Panc1 (cell line): ENCODE data around the gene SPARC. TPM values are rescaled to one million over a fixed set of nuclear protein-coding genes. Genes with fewer than 3 reads are reported as not detected.

Experiments
- ATAC-seq: fragments of 200-7000 bp; cut with Tn5 transposase; 2 replicates; pipeline ENCODE4 v1.9.1; 2020; ENCODE audit warnings: mild to moderate bottlenecking, moderate library complexity
- BruUV-seq: library from RNA; stranded (reverse); fragments of 400-500 nt; replicated peaks from 2 replicates; lab custom pipeline; 2021; lab: Mats Ljungman, UMichigan
- CTCF ChIA-PET: fragments of 300-600 bp; sonication (Branson Sonifier 250); formaldehyde crosslinking; loops from one replicate; lab custom pipeline; 2022; ENCODE audit warnings: antibody characterized with exemption; lab: Charles Lee
- POLR2A ChIA-PET: fragments of 300-600 bp; sonication (Branson Sonifier 250); formaldehyde crosslinking; loops from one replicate; lab custom pipeline; 2022; ENCODE audit warnings: antibody characterized with exemption; lab: Charles Lee
- DNase-seq: peaks from one replicate; pipeline ENCODE4 v3.0.0-alpha.2; 2010; ENCODE audit warnings: low read depth, low spot score
- H3K27ac ChIP-seq: 2 replicates; pipeline ENCODE4 v1.5.1; 2011; ENCODE audit warnings: mild to moderate bottlenecking, low read length, inconsistent platforms
- H3K27me3 ChIP-seq: fragments of 200-500 bp; sonication (Bioruptor generic); 2 replicates; pipeline ENCODE4 v1.6.0; 2014; ENCODE audit warnings: low read length, inconsistent platforms; ENCODE audit not compliant: control insufficient read depth, insufficient read depth
- H3K36me3 ChIP-seq: fragments of 200-500 bp; sonication (Bioruptor generic); 2 replicates; pipeline ENCODE4 v1.5.1; 2014; ENCODE audit warnings: inconsistent platforms, mild to moderate bottlenecking, low read length, moderate library complexity; ENCODE audit not compliant: control insufficient read depth, insufficient read depth
- H3K4me1 ChIP-seq: 2 replicates; pipeline ENCODE4 v1.5.1; 2011; ENCODE audit warnings: inconsistent platforms, mild to moderate bottlenecking, low read length, moderate library complexity; ENCODE audit not compliant: control insufficient read depth, insufficient read depth
- H3K4me3 ChIP-seq, 2 experiments: 2 replicates each; pipeline ENCODE4 v1.5.1; 2011 to 2012; ENCODE audit warnings: low read depth in 2 of 2, low read length in 2 of 2, mild to moderate bottlenecking in 2 of 2, inconsistent platforms in 1 of 2, moderate library complexity in 1 of 2
- H3K9me3 ChIP-seq: fragments of 200-500 bp; sonication (Bioruptor generic); 2 replicates; pipeline ENCODE4 v1.5.1; 2014; ENCODE audit warnings: low read depth, mild to moderate bottlenecking, inconsistent platforms, low read length, moderate library complexity; ENCODE audit not compliant: control insufficient read depth, insufficient read depth
- POLR2AphosphoS5 ChIP-seq: IDR thresholded peaks from 2 replicates; pipeline ENCODE4 v1.6.1; 2012; ENCODE audit warnings: mild to moderate bottlenecking, low read depth, low read length, moderate library complexity
- SIN3A ChIP-seq: IDR thresholded peaks from 2 replicates; pipeline ENCODE4 v1.6.1; 2012; ENCODE audit warnings: low read depth, mild to moderate bottlenecking, low read length, moderate library complexity, borderline replicate concordance; ENCODE audit not compliant: insufficient read depth
- TCF7L2 ChIP-seq: IDR thresholded peaks from 2 replicates; pipeline ENCODE4 v1.6.1; 2011; ENCODE audit warnings: mild to moderate bottlenecking, low read depth, low read length, inconsistent platforms
- in situ Hi-C: cut with HindIII; loops from 2 replicates; pipeline ENCODE4 v1.10.0; 2016; ENCODE audit warnings: low sequenced_read_pairs, low pct_unique_long_range_greater_than_20kb
- intact Hi-C: fragments of 100-400 bp; cut with micrococcal nuclease; formaldehyde crosslinking; loops from one replicate; pipeline ENCODE4 v1.10.0; 2022; ENCODE audit not compliant: unreplicated experiment
- total RNA-seq: library from RNA; stranded (reverse); gene quantifications from one replicate; pipeline ENCODE4 v1.2.1, GENCODE V29; 2021; ENCODE audit not compliant: unreplicated experiment
- TF ChIP-seq, protein P1 (sequence below): fragments of 450-650 bp; IDR thresholded peaks from 2 replicates; pipeline ENCODE4 v1.5.1; 2017; ENCODE audit warnings: mild to moderate bottlenecking
- TF ChIP-seq, protein P2 (sequence below), 2 experiments: IDR thresholded peaks; 2 replicates each; pipeline ENCODE4 v1.6.1; 2011 to 2012; ENCODE audit warnings: low read depth in 2 of 2, control low read depth in 1 of 2, low read length in 1 of 2, mild to moderate bottlenecking in 1 of 2, moderate library complexity in 1 of 2; ENCODE audit not compliant: insufficient read depth in 1 of 2

SPARC gene
- total RNA-seq, 1 experiment from 2014 or later = 228 TPM

- Histone ChIP-seq H3K27ac (peak overlapping the region; percentile 77), H3K4me1 (peaks cover 29% of the 10 kb centered on the region), H3K27me3 (no peaks in the 10 kb centered on the region), H3K36me3 (no peaks in the 10 kb centered on the region), H3K9me3 (no peaks in the 10 kb centered on the region), H3K4me3 (no peak overlapping the region)
- no peak for ATAC-seq
- intact Hi-C loops (no loop called here), in situ Hi-C loops (no loop called here)
- BruUV-seq = TSS peak; percentile 96
- CTCF ChIA-PET = no interaction called here
- POLR2A ChIA-PET = no interaction called here
- DNase-seq = no peak
- TF ChIP-seq, protein P1, sequence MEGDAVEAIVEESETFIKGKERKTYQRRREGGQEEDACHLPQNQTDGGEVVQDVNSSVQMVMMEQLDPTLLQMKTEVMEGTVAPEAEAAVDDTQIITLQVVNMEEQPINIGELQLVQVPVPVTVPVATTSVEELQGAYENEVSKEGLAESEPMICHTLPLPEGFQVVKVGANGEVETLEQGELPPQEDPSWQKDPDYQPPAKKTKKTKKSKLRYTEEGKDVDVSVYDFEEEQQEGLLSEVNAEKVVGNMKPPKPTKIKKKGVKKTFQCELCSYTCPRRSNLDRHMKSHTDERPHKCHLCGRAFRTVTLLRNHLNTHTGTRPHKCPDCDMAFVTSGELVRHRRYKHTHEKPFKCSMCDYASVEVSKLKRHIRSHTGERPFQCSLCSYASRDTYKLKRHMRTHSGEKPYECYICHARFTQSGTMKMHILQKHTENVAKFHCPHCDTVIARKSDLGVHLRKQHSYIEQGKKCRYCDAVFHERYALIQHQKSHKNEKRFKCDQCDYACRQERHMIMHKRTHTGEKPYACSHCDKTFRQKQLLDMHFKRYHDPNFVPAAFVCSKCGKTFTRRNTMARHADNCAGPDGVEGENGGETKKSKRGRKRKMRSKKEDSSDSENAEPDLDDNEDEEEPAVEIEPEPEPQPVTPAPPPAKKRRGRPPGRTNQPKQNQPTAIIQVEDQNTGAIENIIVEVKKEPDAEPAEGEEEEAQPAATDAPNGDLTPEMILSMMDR = no peak
- no peak for TF ChIP-seq SIN3A
- TF ChIP-seq POLR2AphosphoS5 = no peak
- TF ChIP-seq TCF7L2 = no peak
- TF ChIP-seq, protein P2, sequence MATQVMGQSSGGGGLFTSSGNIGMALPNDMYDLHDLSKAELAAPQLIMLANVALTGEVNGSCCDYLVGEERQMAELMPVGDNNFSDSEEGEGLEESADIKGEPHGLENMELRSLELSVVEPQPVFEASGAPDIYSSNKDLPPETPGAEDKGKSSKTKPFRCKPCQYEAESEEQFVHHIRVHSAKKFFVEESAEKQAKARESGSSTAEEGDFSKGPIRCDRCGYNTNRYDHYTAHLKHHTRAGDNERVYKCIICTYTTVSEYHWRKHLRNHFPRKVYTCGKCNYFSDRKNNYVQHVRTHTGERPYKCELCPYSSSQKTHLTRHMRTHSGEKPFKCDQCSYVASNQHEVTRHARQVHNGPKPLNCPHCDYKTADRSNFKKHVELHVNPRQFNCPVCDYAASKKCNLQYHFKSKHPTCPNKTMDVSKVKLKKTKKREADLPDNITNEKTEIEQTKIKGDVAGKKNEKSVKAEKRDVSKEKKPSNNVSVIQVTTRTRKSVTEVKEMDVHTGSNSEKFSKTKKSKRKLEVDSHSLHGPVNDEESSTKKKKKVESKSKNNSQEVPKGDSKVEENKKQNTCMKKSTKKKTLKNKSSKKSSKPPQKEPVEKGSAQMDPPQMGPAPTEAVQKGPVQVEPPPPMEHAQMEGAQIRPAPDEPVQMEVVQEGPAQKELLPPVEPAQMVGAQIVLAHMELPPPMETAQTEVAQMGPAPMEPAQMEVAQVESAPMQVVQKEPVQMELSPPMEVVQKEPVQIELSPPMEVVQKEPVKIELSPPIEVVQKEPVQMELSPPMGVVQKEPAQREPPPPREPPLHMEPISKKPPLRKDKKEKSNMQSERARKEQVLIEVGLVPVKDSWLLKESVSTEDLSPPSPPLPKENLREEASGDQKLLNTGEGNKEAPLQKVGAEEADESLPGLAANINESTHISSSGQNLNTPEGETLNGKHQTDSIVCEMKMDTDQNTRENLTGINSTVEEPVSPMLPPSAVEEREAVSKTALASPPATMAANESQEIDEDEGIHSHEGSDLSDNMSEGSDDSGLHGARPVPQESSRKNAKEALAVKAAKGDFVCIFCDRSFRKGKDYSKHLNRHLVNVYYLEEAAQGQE (IDR thresholded peaks at IDR 0.05; ENCODE audit: insufficient read depth in 1 of 2, low read depth in 2 of 2, low read length in 1 of 2) = no peak
Observed at GRCh38 chr5:151662805-151663204, 23.9 kb downstream of the SPARC start.

DNA sequence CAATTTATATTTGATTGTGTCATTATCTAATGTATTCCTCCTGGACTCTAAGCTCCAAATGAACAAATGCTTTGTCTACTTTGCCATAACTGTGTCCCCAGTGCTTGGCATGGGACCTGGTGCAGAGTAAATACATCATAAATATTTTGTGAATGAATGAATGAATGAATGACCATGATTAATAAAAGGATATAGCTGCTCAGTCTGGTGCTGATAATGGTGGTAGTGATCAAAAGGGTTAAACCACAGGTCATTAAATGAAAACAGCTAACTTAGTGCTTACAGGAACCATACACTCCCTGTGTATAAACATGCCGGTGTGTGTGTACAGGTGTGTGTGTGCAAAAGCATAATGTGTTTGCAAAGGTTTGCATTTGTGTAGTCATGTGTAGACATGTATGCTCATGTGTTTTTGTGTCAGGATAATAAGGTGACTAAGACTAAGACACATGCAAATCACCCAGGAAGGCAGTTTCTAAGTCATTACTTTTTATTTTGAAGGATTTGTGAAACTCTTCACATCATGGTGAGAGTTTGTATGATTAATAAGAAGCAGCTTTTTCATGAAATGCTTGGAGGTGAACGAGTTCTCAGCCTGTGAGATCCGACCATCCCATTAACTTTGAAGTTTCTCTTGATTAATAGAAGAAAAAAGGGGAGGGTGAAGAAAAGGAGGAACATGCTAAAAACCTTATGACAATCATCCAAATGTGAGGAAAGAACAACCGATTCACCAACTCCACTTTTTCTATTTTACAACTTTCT lies 24.6 kb downstream of the SPARC start:
- H3K36me3 ChIP-seq = no peaks in the 10 kb centered on the region
- intact Hi-C loops (no loop called here), in situ Hi-C loops (no loop called here)
- H3K4me3 ChIP-seq = no peak overlapping the region
- peak overlapping the region; percentile 77; the same call in 1 of the 2 replicates for H3K27ac ChIP-seq
- peaks cover 29% of the 10 kb centered on the region for H3K4me1 ChIP-seq
- no peaks in the 10 kb centered on the region for H3K27me3 ChIP-seq
- H3K9me3 ChIP-seq = no peaks in the 10 kb centered on the region
- TF ChIP-seq, protein P2 (IDR thresholded peaks at IDR 0.05; ENCODE audit: insufficient read depth in 1 of 2, low read depth in 2 of 2, low read length in 1 of 2) = no peak
- TF ChIP-seq, protein P1 = no peak
- no peak for TF ChIP-seq TCF7L2
- TF ChIP-seq POLR2AphosphoS5 = no peak
- no peak for TF ChIP-seq SIN3A
- CTCF ChIA-PET = interaction anchor here (1.1 kb wide), 1 partner anchor 43 kb away, joined by 3 read pairs; no protein-coding TSS in a partner anchor
- no TSS peak for BruUV-seq
- POLR2A ChIA-PET = no interaction called here
- DNase-seq = no peak
- no peak for ATAC-seq
